Esophagus squamous epithelium (tissue), 5 donors: ENCODE data around the gene TOGARAM2. TPM values are rescaled to one million over a fixed set of nuclear protein-coding genes. Genes with fewer than 3 reads are reported as not detected.

Source experiments
- DNase-seq: peaks from one replicate; lab custom pipeline; 2025; lab: John Stamatoyannopoulos, UW
- H3K27ac ChIP-seq, 4 donors: fragments of 200-600 bp; sonication (generic); one replicate each; pipeline ENCODE4 v1.5.1; 2016 to 2019; ENCODE audit warnings: mild to moderate bottlenecking in 1 of 4
- H3K27me3 ChIP-seq, 4 donors: fragments of 200-600 bp; sonication (generic); 1 replicate in 3 of 4; 2 replicates in 1 of 4; pipeline versions ENCODE4 v1.5.1 to v1.6.0; 2017 to 2021; ENCODE audit warnings: antibody characterized with exemption in 1 of 4
- H3K36me3 ChIP-seq, 3 donors: fragments of 200-600 bp; sonication (generic); one replicate each; pipeline ENCODE4 v1.5.1; 2016 to 2019
- H3K4me1 ChIP-seq, 3 donors: fragments of 200-600 bp; sonication (generic); one replicate each; pipeline ENCODE4 v1.5.1; 2017 to 2019
- H3K4me3 ChIP-seq, 4 donors: fragments of 200-600 bp; sonication (generic); 1 replicate in 3 of 4; 2 replicates in 1 of 4; pipeline ENCODE4 v1.5.1; 2016 to 2019; ENCODE audit warnings: mild to moderate bottlenecking in 2 of 4, moderate library complexity in 1 of 4
- H3K9me3 ChIP-seq, 3 donors: fragments of 200-600 bp; sonication (generic); one replicate each; pipeline ENCODE4 v1.5.1; 2016 to 2019
- CTCF ChIP-seq, 6 experiments: fragments of 450-650 bp in 4 of 6; fragments of 200-600 bp in 2 of 6; sonication (generic) in 2 of 6; IDR thresholded peaks; one replicate each; pipeline ENCODE4 v1.5.1; 2016 to 2019; ENCODE audit warnings: antibody characterized with exemption in 6 of 6, mild to moderate bottlenecking in 4 of 6, moderate library complexity in 4 of 6
- POLR2A ChIP-seq, 4 donors: fragments of 450-650 bp; IDR thresholded peaks; one replicate each; pipeline ENCODE4 v1.6.1; 2017; ENCODE audit warnings: antibody characterized with exemption in 4 of 4, mild to moderate bottlenecking in 4 of 4, moderate library complexity in 3 of 4
- WGBS, 2 donors: methylation state at CpG; one replicate each; pipeline ENCODE4 v1.1.5; 2018; 5-methylcytosine and 5-hydroxymethylcytosine counted together
- intact Hi-C: fragments of 100-400 bp; cut with DNase I; formaldehyde crosslinking; loops from one replicate; pipeline ENCODE4 v1.15.0; 2022
- total RNA-seq, 4 donors: library from RNA; depleted of rRNA; stranded (reverse); fragments of >200 nt; gene quantifications; one replicate each; pipeline ENCODE4 v1.1.0, GENCODE V29; 2016
- donor health status: DM: yes; HTN: yes; CAD: no.

TOGARAM2 gene
- total RNA-seq, 4 donors from 2014 or later, result 0.03 to 0.76 (median 0.48) TPM; not detected in 1

- Histone ChIP-seq H3K27ac (no peak overlapping the region), H3K27me3 (no peaks in the 10 kb centered on the region), H3K4me3 (no peak overlapping the region)
Measured at GRCh38 chr2:29033656-29034055, 52.6 kb downstream of the TOGARAM2 start.

GRCh38 chr2:29035016-29035745, 54.1 kb downstream of the TOGARAM2 start:
- H3K36me3 ChIP-seq, result no peaks in the 10 kb centered on the region
- WGBS, 2 donors, result 90 to 95% methylated on average over 3 to 7 of the region's 17 CpGs
- no peak for DNase-seq
- peaks cover 0 to 9% (median 0%) of the 10 kb centered on the region in 3 donors for H3K4me1 ChIP-seq
- TF ChIP-seq POLR2A (IDR thresholded peaks at IDR 0.05), result no peak
- no peaks in the 10 kb centered on the region for H3K27me3 ChIP-seq
- H3K9me3 ChIP-seq, result no peaks in the 10 kb centered on the region
- H3K4me3 ChIP-seq, result no peak overlapping the region
- H3K27ac ChIP-seq, result no peak overlapping the region
- intact Hi-C loops, result no loop called here

More at GRCh38 chr2:29033656-29034055, 52.6 kb downstream of the TOGARAM2 start:
- intact Hi-C loops, result no loop called here
- no peaks in the 10 kb centered on the region for H3K9me3 ChIP-seq
- TF ChIP-seq CTCF (IDR thresholded peaks at IDR 0.05) (no peak), POLR2A (IDR thresholded peaks at IDR 0.05) (no peak)
- H3K4me1 ChIP-seq, result no peaks in the 10 kb centered on the region
- no peak for DNase-seq
- 71% methylated on average over 1 of the region's 6 CpGs; no CpG with 5 or more reads in 1 of the 2 donors for WGBS, 2 donors
- H3K36me3 ChIP-seq, result no peaks in the 10 kb centered on the region

GRCh38 chr2:29039718-29040480, 58.8 kb downstream of the TOGARAM2 start:
- TF ChIP-seq POLR2A (IDR thresholded peaks at IDR 0.05) (no peak), CTCF (IDR thresholded peaks at IDR 0.05) (no peak)
- no peaks in the 10 kb centered on the region for H3K36me3 ChIP-seq

GRCh38 chr2:29040552-29040951, 59.5 kb downstream of the TOGARAM2 start:
- no peak for DNase-seq
- WGBS, 2 donors, result 71 to 78% methylated on average over 6 of the region's 6 CpGs
- H3K27ac ChIP-seq, result no peak overlapping the region

More at GRCh38 chr2:29039718-29040480, 58.8 kb downstream of the TOGARAM2 start:
- Histone ChIP-seq H3K4me1 (peaks cover 0 to 26% (median 0%) of the 10 kb centered on the region in 3 donors), H3K9me3 (no peaks in the 10 kb centered on the region), H3K4me3 (no peak overlapping the region), H3K27me3 (no peaks in the 10 kb centered on the region), H3K27ac (no peak overlapping the region)
- no peak for DNase-seq
- WGBS, 2 donors, result 56 to 62% methylated on average over 4 of the region's 4 CpGs
- intact Hi-C loops, result loop anchor here (10.0 kb wide), 1 partner anchor 155 kb away; no protein-coding TSS in a partner anchor

More at GRCh38 chr2:29040552-29040951, 59.5 kb downstream of the TOGARAM2 start:
- H3K36me3 ChIP-seq, result no peaks in the 10 kb centered on the region
- no peak overlapping the region for H3K4me3 ChIP-seq
- no peaks in the 10 kb centered on the region for H3K9me3 ChIP-seq
- intact Hi-C loops, result loop anchor here (10.0 kb wide), 1 partner anchor 154 kb away; no protein-coding TSS in a partner anchor
- no peaks in the 10 kb centered on the region for H3K27me3 ChIP-seq
- TF ChIP-seq CTCF (IDR thresholded peaks at IDR 0.05) (no peak), POLR2A (IDR thresholded peaks at IDR 0.05) (no peak)
- peaks cover 0 to 26% (median 0%) of the 10 kb centered on the region in 3 donors for H3K4me1 ChIP-seq
